Measurements from ENCODE around the gene C1orf74. TPM values are rescaled to one million over a fixed set of nuclear protein-coding genes. Genes with fewer than 3 reads are reported as not detected.
A peak's percentile ranks its signal among the peaks of the same experiment; 100 is the strongest.
"Not testable (repeated sequence)": the region's sequence is repeated elsewhere in the genome, so short reads cannot be mapped to it uniquely, and the experiment has no call there.

The C1orf74 gene
- total RNA-seq, 1 donor from 2014 or later: 2.2 TPM

DNA sequence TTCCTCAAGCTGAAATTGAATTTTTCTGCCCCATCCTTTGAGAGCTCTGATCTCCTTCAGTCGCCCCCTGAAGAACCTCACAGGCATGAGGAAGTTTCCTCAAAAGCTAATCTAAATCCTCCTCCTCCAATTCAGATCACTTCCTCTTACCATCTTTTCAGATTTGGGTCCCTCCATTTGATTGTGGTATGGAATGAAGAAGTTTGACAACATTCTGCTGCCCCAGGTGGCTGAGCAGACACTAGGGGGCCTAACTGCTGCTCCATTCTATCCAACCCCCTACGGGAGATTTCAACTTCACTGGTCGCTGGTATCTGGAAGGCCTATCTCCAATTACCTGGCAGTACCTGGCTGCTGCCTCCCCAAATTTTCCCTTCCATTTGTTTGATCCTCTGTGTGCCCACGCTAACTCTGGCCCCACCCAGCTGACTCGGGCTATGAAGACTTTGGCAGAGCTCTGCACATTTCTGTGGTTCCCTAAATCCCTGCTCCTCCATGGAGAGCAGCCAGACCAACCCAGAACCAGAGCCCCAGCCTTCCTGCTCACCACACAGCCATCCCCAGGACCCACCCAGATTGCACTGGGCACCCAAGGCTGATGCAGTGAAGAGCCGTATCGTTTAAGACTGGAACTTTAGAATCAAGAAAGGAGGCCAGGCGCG is 13.8 kb upstream of the C1orf74 start:
- no peaks in the 10 kb centered on the region for H3K9me3 ChIP-seq (ENCODE audit: insufficient read depth, low read depth, low read length)
- H3K9me3 Mint-ChIP-seq (ENCODE audit: unreplicated experiment): peaks cover 2% of the 10 kb centered on the region
- no peak overlapping the region for H2AFZ ChIP-seq (ENCODE audit: low read depth, low read length)
- H3K79me2 ChIP-seq (ENCODE audit: insufficient read depth, low read length): no peaks in the 10 kb centered on the region
- H3K36me3 Mint-ChIP-seq (ENCODE audit: low read depth, unreplicated experiment): peaks cover 20% of the 10 kb centered on the region
- no peaks in the 10 kb centered on the region for H3K27me3 Mint-ChIP-seq (ENCODE audit: low read depth, unreplicated experiment)
- no peak overlapping the region for H3K4me3 Mint-ChIP-seq (ENCODE audit: unreplicated experiment)
- no peak overlapping the region for H3K4me2 ChIP-seq (ENCODE audit: low read length)
- no peaks in the 10 kb centered on the region for H3K4me1 ChIP-seq (ENCODE audit: insufficient read depth, low read length)
- no peak overlapping the region for H3K9ac ChIP-seq (ENCODE audit: low read length)
- no peaks in the 10 kb centered on the region for H3K36me3 ChIP-seq (ENCODE audit: insufficient read depth, low read length)
- no peaks in the 10 kb centered on the region for H3K27me3 ChIP-seq (ENCODE audit: insufficient read depth, low read length)
- FAIRE-seq: no peak
- H4K20me1 ChIP-seq (ENCODE audit: insufficient read depth, low read length): no peaks in the 10 kb centered on the region
- DNase-seq (ENCODE audit: low read depth): peak; percentile 53
- no peak overlapping the region for H3K27ac ChIP-seq (ENCODE audit: low read depth, low read length)
- H3K4me1 Mint-ChIP-seq (ENCODE audit: low read depth, unreplicated experiment): peaks cover 12% of the 10 kb centered on the region
- H3K4me3 ChIP-seq (ENCODE audit: insufficient read depth, low read depth, low read length): no peak overlapping the region
- no peak for TF ChIP-seq EZH2 (IDR thresholded peaks at IDR 0.05; ENCODE audit: insufficient read depth, low read length)
- TF ChIP-seq CTCF (IDR thresholded peaks at IDR 0.05; ENCODE audit: insufficient read depth, low read depth, low read length): no peak
- H3K27ac Mint-ChIP-seq (ENCODE audit: unreplicated experiment): no peak overlapping the region

DNA sequence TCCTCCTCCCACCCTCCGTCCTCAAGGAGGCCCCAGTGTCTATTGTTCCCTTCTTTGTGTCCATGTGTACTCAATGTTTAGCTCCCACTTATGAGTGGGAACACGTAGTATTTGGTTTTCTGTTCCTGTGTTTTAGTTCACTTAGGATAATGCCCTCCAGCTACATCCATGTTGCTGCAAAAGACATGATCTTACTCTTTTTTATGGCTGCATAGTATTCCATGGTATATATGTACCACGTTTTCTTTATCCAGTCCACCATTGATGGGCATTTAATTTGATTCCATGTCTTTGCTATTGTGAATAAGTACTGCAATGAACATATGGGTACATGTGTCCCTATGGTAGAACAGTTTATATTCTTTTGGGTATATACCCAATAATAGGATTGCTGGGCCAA is 9.4 kb upstream of the C1orf74 start:
- DNase-seq (ENCODE audit: low read depth); H3K36me3 ChIP-seq (ENCODE audit: insufficient read depth, low read length); H3K4me1 Mint-ChIP-seq (ENCODE audit: low read depth, unreplicated experiment); H3K9me3 ChIP-seq (ENCODE audit: insufficient read depth, low read depth, low read length); H3K27ac Mint-ChIP-seq (ENCODE audit: unreplicated experiment); H3K27me3 Mint-ChIP-seq (ENCODE audit: low read depth, unreplicated experiment); H3K79me2 ChIP-seq (ENCODE audit: insufficient read depth, low read length); H3K4me3 Mint-ChIP-seq (ENCODE audit: unreplicated experiment); H3K4me3 ChIP-seq (ENCODE audit: insufficient read depth, low read depth, low read length); FAIRE-seq; H4K20me1 ChIP-seq (ENCODE audit: insufficient read depth, low read length); H3K4me2 ChIP-seq (ENCODE audit: low read length); H3K4me1 ChIP-seq (ENCODE audit: insufficient read depth, low read length); H3K27me3 ChIP-seq (ENCODE audit: insufficient read depth, low read length); H3K27ac ChIP-seq (ENCODE audit: low read depth, low read length); H3K9me3 Mint-ChIP-seq (ENCODE audit: unreplicated experiment); H3K9ac ChIP-seq (ENCODE audit: low read length); H2AFZ ChIP-seq (ENCODE audit: low read depth, low read length): not testable (repeated sequence)
- H3K36me3 Mint-ChIP-seq (ENCODE audit: low read depth, unreplicated experiment): peaks cover 36% of the 10 kb centered on the region

- DNase-seq (ENCODE audit: low read depth) (no peak), FAIRE-seq (no peak)
- Histone ChIP-seq H3K9me3 (ENCODE audit: insufficient read depth, low read depth, low read length) (no peaks in the 10 kb centered on the region), H3K79me2 (ENCODE audit: insufficient read depth, low read length) (no peaks in the 10 kb centered on the region), H3K4me2 (ENCODE audit: low read length) (no peak overlapping the region), H4K20me1 (ENCODE audit: insufficient read depth, low read length) (no peaks in the 10 kb centered on the region), H2AFZ (ENCODE audit: low read depth, low read length) (no peak overlapping the region), H3K4me1 (ENCODE audit: insufficient read depth, low read length) (no peaks in the 10 kb centered on the region), H3K4me3 (ENCODE audit: insufficient read depth, low read depth, low read length) (no peak overlapping the region), H3K36me3 (ENCODE audit: insufficient read depth, low read length) (no peaks in the 10 kb centered on the region), H3K27ac (ENCODE audit: low read depth, low read length) (no peak overlapping the region), H3K27me3 (ENCODE audit: insufficient read depth, low read length) (no peaks in the 10 kb centered on the region), H3K9ac (ENCODE audit: low read length) (no peak overlapping the region)
- H3K4me3 Mint-ChIP-seq (ENCODE audit: unreplicated experiment): no peak overlapping the region
- peaks cover 7% of the 10 kb centered on the region for H3K4me1 Mint-ChIP-seq (ENCODE audit: low read depth, unreplicated experiment)
- H3K36me3 Mint-ChIP-seq (ENCODE audit: low read depth, unreplicated experiment): peaks cover 30% of the 10 kb centered on the region
- TF ChIP-seq EZH2 (IDR thresholded peaks at IDR 0.05; ENCODE audit: insufficient read depth, low read length): no peak
- TF ChIP-seq CTCF (IDR thresholded peaks at IDR 0.05; ENCODE audit: insufficient read depth, low read depth, low read length): no peak
- H3K27ac Mint-ChIP-seq (ENCODE audit: unreplicated experiment): no peak overlapping the region
- H3K27me3 Mint-ChIP-seq (ENCODE audit: low read depth, unreplicated experiment): no peaks in the 10 kb centered on the region
- H3K9me3 Mint-ChIP-seq (ENCODE audit: unreplicated experiment): no peaks in the 10 kb centered on the region
Measured at GRCh38 chr1:209791920-209792319, 7.6 kb upstream of the C1orf74 start.

Measured in astrocyte (in vitro differentiated cells and primary cell).